Liver (tissue), 9 donors: Measurements from ENCODE around the gene HLCS. TPM values are rescaled to one million over a fixed set of nuclear protein-coding genes. Genes with fewer than 3 reads are reported as not detected.

Source experiments
- DNase-seq: peaks from one replicate; pipeline ENCODE4 v3.0.0-alpha.2; 2017; ENCODE audit warnings: low spot score
- H3K27ac ChIP-seq, 2 donors: one replicate each; pipeline ENCODE4 v1.7.0; 2013; ENCODE audit warnings: inconsistent platforms in 2 of 2, low read length in 2 of 2, control low read depth in 1 of 2, low read depth in 1 of 2, mild to moderate bottlenecking in 1 of 2
- H3K27me3 ChIP-seq, 4 donors: one replicate each; pipeline versions ENCODE4 v1.6.1 to v1.7.0; 2013; ENCODE audit warnings: low read length in 3 of 4, inconsistent platforms in 1 of 4, mild to moderate bottlenecking in 1 of 4, moderate library complexity in 1 of 4; ENCODE audit not compliant: control insufficient read depth in 4 of 4, insufficient read depth in 4 of 4
- H3K36me3 ChIP-seq, 4 donors: one replicate each; pipeline versions ENCODE4 v1.6.1 to v1.7.0; 2013; ENCODE audit warnings: low read length in 3 of 4, mild to moderate bottlenecking in 3 of 4, low read depth in 1 of 4, moderate library complexity in 1 of 4; ENCODE audit not compliant: control insufficient read depth in 4 of 4, insufficient read depth in 3 of 4
- H3K4me1 ChIP-seq, 4 donors: one replicate each; pipeline versions ENCODE4 v1.6.1 to v1.7.0; 2013; ENCODE audit warnings: low read length in 3 of 4, mild to moderate bottlenecking in 3 of 4, moderate library complexity in 1 of 4; ENCODE audit not compliant: control insufficient read depth in 4 of 4, insufficient read depth in 4 of 4
- H3K4me3 ChIP-seq, 3 donors: one replicate each; pipeline versions ENCODE4 v1.6.1 to v1.7.0; 2013; ENCODE audit warnings: low read length in 3 of 3, control low read depth in 1 of 3, low read depth in 1 of 3, mild to moderate bottlenecking in 1 of 3
- H3K9ac ChIP-seq, 2 donors: one replicate each; pipeline ENCODE4 v1.7.0; 2013; ENCODE audit warnings: low read length in 2 of 2, mild to moderate bottlenecking in 2 of 2, moderate library complexity in 2 of 2, control low read depth in 1 of 2, low read depth in 1 of 2
- H3K9me3 ChIP-seq, 4 donors: one replicate each; pipeline versions ENCODE4 v1.6.1 to v1.7.0; 2013; ENCODE audit warnings: low read length in 3 of 4; ENCODE audit not compliant: control insufficient read depth in 4 of 4
- EGR1 ChIP-seq, 2 donors: IDR thresholded peaks; 2 replicates each; pipeline ENCODE4 v1.6.1; 2016 to 2018; ENCODE audit warnings: antibody characterized with exemption in 2 of 2, low read depth in 2 of 2
- FOXA1 ChIP-seq: IDR thresholded peaks from 2 replicates; pipeline ENCODE4 v1.6.1; 2016; ENCODE audit warnings: antibody characterized with exemption
- FOXA2 ChIP-seq: IDR thresholded peaks from 2 replicates; pipeline ENCODE4 v1.6.1; 2016; ENCODE audit warnings: antibody characterized with exemption
- HNF4A ChIP-seq, 2 donors: conservative IDR thresholded peaks; 2 replicates each; pipeline ENCODE4 v1.6.1; 2016; ENCODE audit warnings: antibody characterized with exemption in 2 of 2, mild to moderate bottlenecking in 2 of 2
- HNF4G ChIP-seq: IDR thresholded peaks from 2 replicates; pipeline ENCODE4 v1.6.1; 2016; ENCODE audit warnings: antibody characterized with exemption
- JUND ChIP-seq, 2 donors: IDR thresholded peaks; 2 replicates each; pipeline ENCODE4 v1.6.1; 2016; ENCODE audit warnings: antibody characterized with exemption in 2 of 2
- RXRA ChIP-seq, 2 donors: IDR thresholded peaks; 2 replicates each; pipeline ENCODE4 v1.6.1; 2017 to 2018; ENCODE audit warnings: antibody characterized with exemption in 2 of 2, mild to moderate bottlenecking in 1 of 2
- SP1 ChIP-seq: IDR thresholded peaks from 2 replicates; pipeline ENCODE4 v1.6.1; 2018; ENCODE audit warnings: antibody characterized with exemption, mild to moderate bottlenecking
- TAF1 ChIP-seq: conservative IDR thresholded peaks from 2 replicates; pipeline ENCODE4 v1.6.1; 2016; ENCODE audit warnings: antibody characterized with exemption, mild to moderate bottlenecking
- YY1 ChIP-seq: IDR thresholded peaks from 2 replicates; pipeline ENCODE4 v1.6.1; 2016; ENCODE audit warnings: antibody characterized with exemption, mild to moderate bottlenecking
- WGBS: extraction: QIAGEN DNeasy Blood & Tissue Kit; methylation state at CpG from one replicate; pipeline ENCODE4 v1.1.7; 2013; 5-methylcytosine and 5-hydroxymethylcytosine counted together
- polyA plus RNA-seq, 2 donors: library from polyadenylated mRNA; stranded (reverse) in 1 of 2; unstranded in 1 of 2; fragments of 200-250 nt in 1 of 2; fragments of >200 nt in 1 of 2; fragmentation: Nextera tagmentation in 1 of 2; extraction: Ambion mirVana in 1 of 2; gene quantifications; one replicate each; pipeline versions ENCODE4 v1.2.1 to v1.2.3, GENCODE V29; 2013 to 2015
- total RNA-seq, 2 donors: library from RNA; depleted of rRNA; stranded (reverse); fragments of >200 nt; gene quantifications; one replicate each; pipeline ENCODE4 v1.2.3, GENCODE V29; 2014
- TF ChIP-seq, protein P1 (sequence below): IDR thresholded peaks from 2 replicates; pipeline ENCODE4 v1.6.1; 2016; ENCODE audit warnings: antibody characterized with exemption, mild to moderate bottlenecking
- TF ChIP-seq, protein P2 (sequence below): IDR thresholded peaks from 2 replicates; pipeline ENCODE4 v1.6.1; 2016; ENCODE audit warnings: antibody characterized with exemption
- TF ChIP-seq, protein P3 (sequence below): fragments of 150-350 bp; IDR thresholded peaks from 2 replicates; pipeline ENCODE4 v1.5.1; 2017; ENCODE audit warnings: improper control_type of control experiment, low read depth, low read length; ENCODE audit not compliant: missing input control
- TF ChIP-seq, protein P4 (sequence below): IDR thresholded peaks from 2 replicates; pipeline ENCODE4 v1.6.1; 2016; ENCODE audit warnings: antibody characterized with exemption
- donor health status: healthy.
- donor health status: healthy.
- donor health status: healthy.
- donor health status: healthy.
- donor health status: healthy.

Gene HLCS
- total and polyA plus RNA-seq, 4 donors: 6.6 to 22.5 (median 8.3) TPM

DNA sequence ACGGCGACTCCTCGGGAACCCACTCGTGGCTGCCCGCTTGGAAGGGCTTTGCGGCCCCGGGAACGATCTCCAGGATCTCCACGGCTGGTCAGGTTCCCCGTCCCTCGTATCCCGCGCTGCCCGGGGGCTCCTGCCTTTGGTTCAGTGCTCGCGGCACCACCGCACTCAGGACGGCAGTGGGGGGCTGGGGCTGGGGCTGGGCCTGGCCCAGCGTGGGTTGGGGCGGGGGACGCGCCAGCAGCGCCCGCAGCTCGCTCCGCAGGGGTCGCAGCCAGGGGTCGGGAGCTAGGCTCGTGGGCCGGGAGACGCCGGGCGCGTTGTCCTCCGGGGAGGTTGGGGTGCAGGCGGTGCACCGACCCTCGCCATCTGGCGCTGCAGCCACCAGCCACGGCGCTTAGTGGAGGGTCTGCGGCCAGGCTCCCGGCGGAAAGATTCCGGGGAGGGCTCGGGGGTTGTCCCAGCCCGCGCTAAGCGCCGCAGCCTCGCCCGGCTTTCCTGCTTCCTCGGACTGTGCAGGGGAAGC, 258.6 kb downstream of the HLCS start:
- Histone ChIP-seq H3K4me3 (no peak overlapping the region), H3K9me3 (no peaks in the 10 kb centered on the region), H3K4me1 (peaks cover 10 to 21% (median 12%) of the 10 kb centered on the region in 4 donors), H3K27me3 (peaks cover 13 to 33% (median 28%) of the 10 kb centered on the region in 4 donors), H3K9ac (no peak overlapping the region), H3K27ac (no peak overlapping the region), H3K36me3 (no peaks in the 10 kb centered on the region)
- 6% methylated on average over 53 of the region's 53 CpGs for WGBS
- no peak for DNase-seq
- TF ChIP-seq, protein P1, sequence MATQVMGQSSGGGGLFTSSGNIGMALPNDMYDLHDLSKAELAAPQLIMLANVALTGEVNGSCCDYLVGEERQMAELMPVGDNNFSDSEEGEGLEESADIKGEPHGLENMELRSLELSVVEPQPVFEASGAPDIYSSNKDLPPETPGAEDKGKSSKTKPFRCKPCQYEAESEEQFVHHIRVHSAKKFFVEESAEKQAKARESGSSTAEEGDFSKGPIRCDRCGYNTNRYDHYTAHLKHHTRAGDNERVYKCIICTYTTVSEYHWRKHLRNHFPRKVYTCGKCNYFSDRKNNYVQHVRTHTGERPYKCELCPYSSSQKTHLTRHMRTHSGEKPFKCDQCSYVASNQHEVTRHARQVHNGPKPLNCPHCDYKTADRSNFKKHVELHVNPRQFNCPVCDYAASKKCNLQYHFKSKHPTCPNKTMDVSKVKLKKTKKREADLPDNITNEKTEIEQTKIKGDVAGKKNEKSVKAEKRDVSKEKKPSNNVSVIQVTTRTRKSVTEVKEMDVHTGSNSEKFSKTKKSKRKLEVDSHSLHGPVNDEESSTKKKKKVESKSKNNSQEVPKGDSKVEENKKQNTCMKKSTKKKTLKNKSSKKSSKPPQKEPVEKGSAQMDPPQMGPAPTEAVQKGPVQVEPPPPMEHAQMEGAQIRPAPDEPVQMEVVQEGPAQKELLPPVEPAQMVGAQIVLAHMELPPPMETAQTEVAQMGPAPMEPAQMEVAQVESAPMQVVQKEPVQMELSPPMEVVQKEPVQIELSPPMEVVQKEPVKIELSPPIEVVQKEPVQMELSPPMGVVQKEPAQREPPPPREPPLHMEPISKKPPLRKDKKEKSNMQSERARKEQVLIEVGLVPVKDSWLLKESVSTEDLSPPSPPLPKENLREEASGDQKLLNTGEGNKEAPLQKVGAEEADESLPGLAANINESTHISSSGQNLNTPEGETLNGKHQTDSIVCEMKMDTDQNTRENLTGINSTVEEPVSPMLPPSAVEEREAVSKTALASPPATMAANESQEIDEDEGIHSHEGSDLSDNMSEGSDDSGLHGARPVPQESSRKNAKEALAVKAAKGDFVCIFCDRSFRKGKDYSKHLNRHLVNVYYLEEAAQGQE: no peak
- TF ChIP-seq, protein P2, sequence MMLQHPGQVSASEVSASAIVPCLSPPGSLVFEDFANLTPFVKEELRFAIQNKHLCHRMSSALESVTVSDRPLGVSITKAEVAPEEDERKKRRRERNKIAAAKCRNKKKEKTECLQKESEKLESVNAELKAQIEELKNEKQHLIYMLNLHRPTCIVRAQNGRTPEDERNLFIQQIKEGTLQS: no peak
- TF ChIP-seq FOXA1 (no peak), HNF4A (conservative IDR thresholded peaks at IDR 0.05) (no peak)

DNA sequence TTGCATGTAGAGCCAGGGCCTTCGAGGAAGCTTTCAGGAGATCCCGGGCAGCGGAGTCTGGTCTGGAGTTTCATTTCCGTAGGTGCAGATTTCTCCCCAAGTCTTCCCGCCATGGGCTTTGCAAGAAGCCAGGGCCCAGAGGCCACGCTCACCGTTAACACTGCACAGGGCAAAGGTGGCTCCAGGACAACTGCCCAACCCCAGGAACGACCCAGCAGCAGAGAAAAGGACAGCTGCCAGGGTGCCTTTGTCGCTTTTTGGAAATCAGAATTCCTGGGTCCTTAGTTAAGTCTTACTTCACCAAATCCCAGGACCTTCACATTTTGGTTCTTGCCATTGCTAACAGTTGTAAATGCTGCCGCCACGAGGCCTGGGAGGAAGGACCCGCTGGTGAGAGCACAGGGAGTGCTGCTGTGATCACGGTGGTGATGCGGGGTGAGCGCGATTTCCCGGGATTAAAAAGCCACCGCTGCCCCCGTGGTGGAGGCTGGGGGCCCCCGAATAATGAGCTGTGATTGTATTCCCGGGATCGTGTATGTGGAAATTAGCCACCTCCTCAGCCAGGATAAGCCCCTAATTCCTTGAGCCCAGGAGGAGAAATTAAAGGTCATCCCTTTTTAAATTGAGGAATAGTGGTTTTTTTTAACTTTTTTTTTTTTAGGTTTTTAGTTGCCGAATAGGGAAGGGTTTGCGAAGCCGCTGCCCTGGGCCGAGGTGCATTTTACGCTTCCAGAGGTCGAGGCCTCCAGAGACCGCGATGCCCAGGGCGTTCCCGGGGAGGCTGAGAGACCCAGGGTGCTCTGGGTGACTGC, 259.3 kb downstream of the HLCS start:
- Histone ChIP-seq H3K4me1 (peaks cover 10 to 21% (median 12%) of the 10 kb centered on the region in 4 donors), H3K9me3 (no peaks in the 10 kb centered on the region), H3K27ac (no peak overlapping the region), H3K9ac (no peak overlapping the region), H3K4me3 (no peak overlapping the region), H3K36me3 (no peaks in the 10 kb centered on the region), H3K27me3 (peaks cover 12 to 36% (median 25%) of the 10 kb centered on the region in 4 donors)
- WGBS: 11% methylated on average over 32 of the region's 32 CpGs
- no peak for DNase-seq
- TF ChIP-seq YY1 (no peak), FOXA1 (no peak), SP1 (no peak), EGR1 (IDR thresholded peaks at IDR 0.05; ENCODE audit: low read depth in 2 of 2) (no peak), FOXA2 (no peak), HNF4A (conservative IDR thresholded peaks at IDR 0.05) (no peak), HNF4G (no peak), TAF1 (no peak), RXRA (IDR thresholded peaks at IDR 0.05) (no peak), JUND (IDR thresholded peaks at IDR 0.05) (no peak)
- TF ChIP-seq, protein P3, sequence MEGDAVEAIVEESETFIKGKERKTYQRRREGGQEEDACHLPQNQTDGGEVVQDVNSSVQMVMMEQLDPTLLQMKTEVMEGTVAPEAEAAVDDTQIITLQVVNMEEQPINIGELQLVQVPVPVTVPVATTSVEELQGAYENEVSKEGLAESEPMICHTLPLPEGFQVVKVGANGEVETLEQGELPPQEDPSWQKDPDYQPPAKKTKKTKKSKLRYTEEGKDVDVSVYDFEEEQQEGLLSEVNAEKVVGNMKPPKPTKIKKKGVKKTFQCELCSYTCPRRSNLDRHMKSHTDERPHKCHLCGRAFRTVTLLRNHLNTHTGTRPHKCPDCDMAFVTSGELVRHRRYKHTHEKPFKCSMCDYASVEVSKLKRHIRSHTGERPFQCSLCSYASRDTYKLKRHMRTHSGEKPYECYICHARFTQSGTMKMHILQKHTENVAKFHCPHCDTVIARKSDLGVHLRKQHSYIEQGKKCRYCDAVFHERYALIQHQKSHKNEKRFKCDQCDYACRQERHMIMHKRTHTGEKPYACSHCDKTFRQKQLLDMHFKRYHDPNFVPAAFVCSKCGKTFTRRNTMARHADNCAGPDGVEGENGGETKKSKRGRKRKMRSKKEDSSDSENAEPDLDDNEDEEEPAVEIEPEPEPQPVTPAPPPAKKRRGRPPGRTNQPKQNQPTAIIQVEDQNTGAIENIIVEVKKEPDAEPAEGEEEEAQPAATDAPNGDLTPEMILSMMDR: no peak
- TF ChIP-seq, protein P1: no peak
- TF ChIP-seq, protein P2: no peak
- TF ChIP-seq, protein P4, sequence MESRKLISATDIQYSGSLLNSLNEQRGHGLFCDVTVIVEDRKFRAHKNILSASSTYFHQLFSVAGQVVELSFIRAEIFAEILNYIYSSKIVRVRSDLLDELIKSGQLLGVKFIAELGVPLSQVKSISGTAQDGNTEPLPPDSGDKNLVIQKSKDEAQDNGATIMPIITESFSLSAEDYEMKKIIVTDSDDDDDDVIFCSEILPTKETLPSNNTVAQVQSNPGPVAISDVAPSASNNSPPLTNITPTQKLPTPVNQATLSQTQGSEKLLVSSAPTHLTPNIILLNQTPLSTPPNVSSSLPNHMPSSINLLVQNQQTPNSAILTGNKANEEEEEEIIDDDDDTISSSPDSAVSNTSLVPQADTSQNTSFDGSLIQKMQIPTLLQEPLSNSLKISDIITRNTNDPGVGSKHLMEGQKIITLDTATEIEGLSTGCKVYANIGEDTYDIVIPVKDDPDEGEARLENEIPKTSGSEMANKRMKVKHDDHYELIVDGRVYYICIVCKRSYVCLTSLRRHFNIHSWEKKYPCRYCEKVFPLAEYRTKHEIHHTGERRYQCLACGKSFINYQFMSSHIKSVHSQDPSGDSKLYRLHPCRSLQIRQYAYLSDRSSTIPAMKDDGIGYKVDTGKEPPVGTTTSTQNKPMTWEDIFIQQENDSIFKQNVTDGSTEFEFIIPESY: no peak
